Activated CD4-positive, alpha-beta T cell treated with anti-CD3 and anti-CD28 coated beads, Interleukin-2, amount 50 U/mL, for 4 hours (primary cell): ENCODE data around the gene TEKT5.
"Not testable (repeated sequence)": the region's sequence is repeated elsewhere in the genome, so short reads cannot be mapped to it uniquely, and the experiment has no call there.

ENCODE experiments used
- DNase-seq, 2 experiments: peaks; one replicate each; pipeline ENCODE4 v3.0.0-alpha.2; 2020

The TEKT5 gene

GRCh38 chr16:10629592-10629963, 65.2 kb downstream of the TEKT5 start:
- no peak for DNase-seq

- DNase-seq, result no peak
Observed at GRCh38 chr16:10625595-10626357, 69.0 kb downstream of the TEKT5 start.

GRCh38 chr16:10624527-10624926, 70.2 kb downstream of the TEKT5 start:
- no peak for DNase-seq

GRCh38 chr16:10623059-10623458, 71.7 kb downstream of the TEKT5 start:
- DNase-seq, result no peak

GRCh38 chr16:10622036-10622921, 72.5 kb downstream of the TEKT5 start:
- DNase-seq, result no peak

GRCh38 chr16:10621216-10621949, 73.3 kb downstream of the TEKT5 start:
- not testable (repeated sequence) for DNase-seq

- DNase-seq, result no peak
Observed at GRCh38 chr16:10620120-10620519, 74.6 kb downstream of the TEKT5 start.

- DNase-seq, result no peak
Observed at GRCh38 chr16:10619271-10619849, 75.4 kb downstream of the TEKT5 start.

GRCh38 chr16:10618710-10619209, 76.0 kb downstream of the TEKT5 start:
- DNase-seq, result no peak

- DNase-seq, result no peak
Observed at GRCh38 chr16:10617662-10618420, 76.9 kb downstream of the TEKT5 start.

GRCh38 chr16:10616756-10617640, 77.7 kb downstream of the TEKT5 start:
- no peak for DNase-seq

- no peak for DNase-seq
Observed at GRCh38 chr16:10616419-10616755, 78.3 kb downstream of the TEKT5 start.

- DNase-seq, result no peak
Observed at GRCh38 chr16:10614685-10615084, 80.0 kb downstream of the TEKT5 start.

- no peak for DNase-seq
Observed at GRCh38 chr16:10613785-10614485, 80.8 kb downstream of the TEKT5 start.

- DNase-seq, result no peak
Observed at GRCh38 chr16:10612649-10613179, 82.0 kb downstream of the TEKT5 start.

GRCh38 chr16:10611825-10612342, 82.8 kb downstream of the TEKT5 start:
- DNase-seq, result no peak

- no peak for DNase-seq
Observed at GRCh38 chr16:10610499-10611184, 84.1 kb downstream of the TEKT5 start.

- DNase-seq, result no peak
Observed at GRCh38 chr16:10609402-10609774, 85.3 kb downstream of the TEKT5 start.

GRCh38 chr16:10608687-10609401, 85.9 kb downstream of the TEKT5 start:
- DNase-seq, result no peak
